GM12874 (cell line): ENCODE data around the gene SPOCK1.

Experiments
- TF ChIP-seq, protein P1 (sequence below): IDR thresholded peaks from 2 replicates; pipeline ENCODE4 v1.5.1; 2011; ENCODE audit warnings: low read depth, mild to moderate bottlenecking, control low read depth, low read length, moderate library complexity; ENCODE audit not compliant: insufficient read depth

Gene SPOCK1

DNA sequence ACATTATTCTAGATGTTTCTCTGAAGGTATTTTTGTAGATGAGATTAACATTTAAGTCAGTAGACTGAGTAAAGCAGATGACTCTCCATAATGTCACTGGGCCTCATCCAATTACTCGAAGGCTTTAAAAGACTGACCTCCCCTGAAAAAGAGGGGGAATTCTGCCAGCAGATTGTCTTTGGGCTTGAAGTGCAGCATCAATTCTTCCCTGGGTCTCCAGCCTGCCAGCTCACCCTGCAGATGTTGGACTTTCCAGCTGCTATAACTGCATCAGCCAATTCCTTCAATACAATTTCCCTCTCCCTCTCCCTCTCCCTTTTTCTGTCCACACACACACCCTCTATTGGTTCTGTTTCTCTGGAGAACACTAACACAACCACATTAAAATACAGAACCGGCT is 472.8 kb downstream of the SPOCK1 start:
- TF ChIP-seq, protein P1, sequence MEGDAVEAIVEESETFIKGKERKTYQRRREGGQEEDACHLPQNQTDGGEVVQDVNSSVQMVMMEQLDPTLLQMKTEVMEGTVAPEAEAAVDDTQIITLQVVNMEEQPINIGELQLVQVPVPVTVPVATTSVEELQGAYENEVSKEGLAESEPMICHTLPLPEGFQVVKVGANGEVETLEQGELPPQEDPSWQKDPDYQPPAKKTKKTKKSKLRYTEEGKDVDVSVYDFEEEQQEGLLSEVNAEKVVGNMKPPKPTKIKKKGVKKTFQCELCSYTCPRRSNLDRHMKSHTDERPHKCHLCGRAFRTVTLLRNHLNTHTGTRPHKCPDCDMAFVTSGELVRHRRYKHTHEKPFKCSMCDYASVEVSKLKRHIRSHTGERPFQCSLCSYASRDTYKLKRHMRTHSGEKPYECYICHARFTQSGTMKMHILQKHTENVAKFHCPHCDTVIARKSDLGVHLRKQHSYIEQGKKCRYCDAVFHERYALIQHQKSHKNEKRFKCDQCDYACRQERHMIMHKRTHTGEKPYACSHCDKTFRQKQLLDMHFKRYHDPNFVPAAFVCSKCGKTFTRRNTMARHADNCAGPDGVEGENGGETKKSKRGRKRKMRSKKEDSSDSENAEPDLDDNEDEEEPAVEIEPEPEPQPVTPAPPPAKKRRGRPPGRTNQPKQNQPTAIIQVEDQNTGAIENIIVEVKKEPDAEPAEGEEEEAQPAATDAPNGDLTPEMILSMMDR = no peak

DNA sequence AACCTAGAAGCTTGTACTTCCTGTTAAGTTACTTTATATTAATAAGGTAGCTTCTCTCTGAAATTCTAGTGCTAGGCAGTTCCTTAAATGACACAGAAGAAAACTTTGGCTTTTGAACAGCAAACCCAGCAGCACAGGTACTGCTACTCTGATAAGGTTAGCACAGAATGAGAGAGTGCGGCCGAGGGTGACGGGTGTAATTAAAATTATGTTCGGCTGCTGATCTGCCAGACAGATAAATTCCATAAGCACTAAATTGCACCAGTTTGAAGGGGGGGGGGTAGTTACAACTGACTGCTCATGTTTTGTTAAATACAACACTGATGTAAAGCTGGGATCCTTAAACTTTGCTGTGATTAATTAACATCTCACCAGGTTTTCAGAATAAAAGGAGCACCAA is 475.1 kb downstream of the SPOCK1 start:
- TF ChIP-seq, protein P1 = no peak

DNA sequence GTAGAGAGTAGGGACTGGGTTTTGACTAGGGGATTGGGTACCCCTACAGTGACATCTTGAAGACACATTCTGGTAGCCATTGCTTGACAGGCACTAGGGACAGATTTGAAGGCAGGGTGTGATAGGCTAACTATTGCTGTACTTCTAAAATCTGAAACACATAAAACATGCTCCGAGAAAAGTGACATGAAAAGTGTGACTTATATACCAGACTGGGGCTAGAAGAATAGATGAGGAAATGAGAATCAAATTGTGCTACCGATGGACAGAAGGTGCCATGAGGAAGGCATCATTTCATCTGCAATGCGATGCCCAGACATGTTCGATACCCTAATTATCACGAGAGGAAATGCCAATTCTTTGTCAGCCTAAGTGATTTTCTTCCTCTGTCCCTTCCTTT is 475.8 kb downstream of the SPOCK1 start:
- TF ChIP-seq, protein P1 = no peak

DNA sequence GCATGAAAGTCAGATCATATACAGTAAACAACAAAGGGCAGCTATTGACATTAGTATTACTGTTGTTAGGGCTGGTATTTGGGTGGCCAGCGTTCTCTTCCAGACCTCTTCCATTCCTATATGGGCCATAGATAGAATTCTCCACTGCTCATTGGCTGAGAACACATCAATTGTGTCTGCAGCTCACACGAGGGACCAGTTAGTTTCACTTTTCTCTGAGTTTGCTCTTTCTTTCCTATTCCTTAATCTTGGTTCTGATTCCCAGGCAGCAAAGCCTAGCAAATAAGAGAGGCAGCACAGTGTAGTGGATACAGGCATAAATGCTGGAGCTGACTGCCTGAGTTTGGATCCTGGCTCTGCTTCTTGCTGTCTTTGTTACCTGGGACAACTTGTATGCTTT is 476.4 kb downstream of the SPOCK1 start:
- TF ChIP-seq, protein P1 = no peak

DNA sequence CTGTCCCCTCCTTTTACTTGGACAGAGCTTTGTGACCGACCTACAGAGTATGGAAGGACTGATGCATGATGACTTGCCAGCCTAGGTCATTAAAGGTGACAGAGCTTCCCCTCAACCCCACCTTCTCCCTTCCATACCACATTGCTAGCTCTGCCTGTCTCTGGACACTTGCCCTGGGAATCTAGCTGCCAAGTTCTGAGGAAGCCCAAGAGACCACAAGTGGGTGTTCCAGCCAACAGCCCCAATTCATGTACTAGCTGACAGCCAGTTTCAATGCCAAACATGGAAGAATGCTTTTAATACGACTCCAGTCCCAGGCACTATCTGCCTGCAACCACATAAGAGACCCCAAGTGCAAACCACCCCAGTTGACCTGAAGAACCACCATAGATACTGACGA is 477.1 kb downstream of the SPOCK1 start:
- TF ChIP-seq, protein P1 = no peak

DNA sequence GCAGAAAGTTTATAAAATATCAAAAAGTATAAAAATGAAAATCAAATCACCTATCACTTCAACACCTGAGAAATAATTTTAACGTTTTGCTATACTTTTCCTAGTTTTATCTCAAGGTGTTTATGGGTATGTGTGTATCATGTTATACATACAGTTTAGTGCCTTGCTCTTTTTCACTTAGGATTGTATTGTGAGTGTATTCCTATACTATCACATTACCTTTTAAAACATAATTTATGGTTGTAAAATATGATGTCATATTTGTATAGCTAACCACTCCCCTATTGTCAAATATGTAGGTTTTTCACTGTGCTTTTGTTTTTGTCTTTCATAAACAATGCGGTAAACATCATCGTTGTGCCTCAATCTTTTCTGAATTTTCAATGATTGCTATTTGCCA is 479.9 kb downstream of the SPOCK1 start:
- TF ChIP-seq, protein P1 = no peak

DNA sequence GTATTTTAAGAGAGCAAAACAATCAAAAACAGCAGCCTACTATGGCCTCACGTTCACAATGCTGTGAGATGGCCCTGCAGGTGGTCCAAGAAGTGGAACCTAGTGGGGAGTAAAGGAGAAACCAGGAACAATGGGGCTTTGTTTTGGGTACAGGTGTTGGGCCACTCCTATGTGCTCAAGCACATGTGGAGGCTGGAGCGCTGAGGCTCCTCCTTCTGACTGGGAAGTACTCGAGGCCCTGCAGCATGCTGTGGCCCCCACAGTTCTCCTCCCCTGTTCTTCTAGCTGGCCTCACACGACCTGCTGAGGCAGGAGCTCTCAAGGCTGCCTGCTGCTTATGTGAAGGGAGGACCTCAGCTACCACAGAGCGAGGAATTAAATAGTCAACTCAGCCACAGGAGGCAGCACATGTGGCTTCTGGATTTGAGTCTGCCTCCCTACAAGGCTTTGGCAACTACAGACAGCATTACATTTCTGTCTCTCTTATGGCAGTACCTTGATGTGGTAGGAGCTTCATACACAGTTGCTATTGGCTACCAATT is 482.3 kb downstream of the SPOCK1 start:
- TF ChIP-seq, protein P1 = no peak

DNA sequence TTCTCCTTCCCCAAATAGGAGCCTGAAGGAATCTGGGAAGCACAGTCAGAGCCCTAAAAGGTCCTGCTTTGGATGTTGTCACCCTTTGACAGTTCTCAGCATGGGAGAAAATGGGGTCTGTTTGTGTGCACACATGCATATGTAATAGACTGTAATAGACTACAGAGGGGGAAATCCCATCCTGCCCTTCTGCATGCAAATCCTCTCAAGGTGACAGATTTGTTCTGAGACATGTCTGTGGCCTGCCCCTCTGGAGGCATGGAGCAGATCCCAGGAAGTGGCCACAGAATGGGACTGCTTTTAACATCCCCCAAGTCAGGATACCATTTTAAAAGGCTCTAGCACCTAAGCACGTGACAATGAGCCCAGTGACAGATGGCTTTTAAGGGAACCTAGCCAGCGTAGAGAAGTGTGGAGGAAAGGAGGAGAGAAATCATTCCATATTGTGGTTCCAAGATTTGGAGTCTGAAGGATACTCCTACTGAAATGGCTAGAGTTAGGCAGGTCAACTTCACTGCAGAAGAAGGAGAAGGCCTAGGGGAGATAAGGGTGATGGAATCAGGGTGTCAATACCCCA is 483.5 kb downstream of the SPOCK1 start:
- TF ChIP-seq, protein P1 = no peak
